ENCODE measurements around the gene FOXO6. TPM values are rescaled to one million over a fixed set of nuclear protein-coding genes. Genes with fewer than 3 reads are reported as not detected.

The FOXO6 gene
- total RNA-seq, 1 donor from 2014 or later, result not detected

GRCh38 chr1:41420860-41421259 is 59.6 kb downstream of the FOXO6 start:
- intact Hi-C loops (cut with micrococcal nuclease), result no loop called here

GRCh38 chr1:41422306-41422705 is 61.1 kb downstream of the FOXO6 start:
- intact Hi-C loops (cut with micrococcal nuclease), result no loop called here

- intact Hi-C loops (cut with micrococcal nuclease), result no loop called here
Observed at GRCh38 chr1:41423511-41424191, 62.4 kb downstream of the FOXO6 start.

- intact Hi-C loops (cut with micrococcal nuclease), result no loop called here
Observed at GRCh38 chr1:41424581-41425118, 63.4 kb downstream of the FOXO6 start.

GRCh38 chr1:41425369-41425768 is 64.1 kb downstream of the FOXO6 start:
- intact Hi-C loops (cut with micrococcal nuclease), result no loop called here

GRCh38 chr1:41426201-41426890 is 65.1 kb downstream of the FOXO6 start:
- intact Hi-C loops (cut with micrococcal nuclease), result no loop called here

GRCh38 chr1:41427122-41427913 is 66.1 kb downstream of the FOXO6 start:
- intact Hi-C loops (cut with micrococcal nuclease), result no loop called here

GRCh38 chr1:41427916-41428737 is 66.9 kb downstream of the FOXO6 start:
- intact Hi-C loops (cut with micrococcal nuclease), result no loop called here

- intact Hi-C loops (cut with micrococcal nuclease), result no loop called here
Observed at GRCh38 chr1:41428738-41429640, 67.8 kb downstream of the FOXO6 start.

- intact Hi-C loops (cut with micrococcal nuclease), result no loop called here
Observed at GRCh38 chr1:41429641-41430035, 68.4 kb downstream of the FOXO6 start.

- intact Hi-C loops (cut with micrococcal nuclease), result no loop called here
Observed at GRCh38 chr1:41430069-41430468, 68.8 kb downstream of the FOXO6 start.

GRCh38 chr1:41430582-41430981 is 69.3 kb downstream of the FOXO6 start:
- intact Hi-C loops (cut with micrococcal nuclease), result no loop called here

GRCh38 chr1:41431490-41432350 is 70.5 kb downstream of the FOXO6 start:
- intact Hi-C loops (cut with micrococcal nuclease), result loop anchor here (1.0 kb wide), 1 partner anchor 163 kb away; no protein-coding TSS in a partner anchor

Other genes with a start within 250 kb of the FOXO6 start
- gene SCMH1, start 119.1 kb upstream of the FOXO6 start, total RNA-seq, result 21.2 and 24.1 TPM in 2 replicates
- gene EDN2, start 123.2 kb downstream of the FOXO6 start, total RNA-seq, result not detected in 2 replicates

Measured in T-helper 2 cell treated with Interferon-gamma antibody and Interleukin-4, amounts not matched to agents 100 ng/mL and 5 ng/mL, for 36 hours (primary cell).